Smooth muscle cell (in vitro differentiated cells): ENCODE measurements around the gene AKAP1. TPM values are rescaled to one million over a fixed set of nuclear protein-coding genes. Genes with fewer than 3 reads are reported as not detected.

Experiments used
- DNase-seq: peaks from one replicate; lab custom pipeline; 2025; ENCODE audit not compliant: unreplicated experiment; lab: John Stamatoyannopoulos, UW
- H2AFZ ChIP-seq: fragments of 200-600 bp; sonication (generic); 2 replicates; pipeline ENCODE4 v1.6.0; 2016; ENCODE audit warnings: antibody characterized with exemption, low read depth, mild to moderate bottlenecking
- H3F3A ChIP-seq: fragments of 200-600 bp; sonication (generic); 2 replicates; pipeline ENCODE4 v1.6.0; 2017; ENCODE audit warnings: antibody characterized with exemption, low read depth
- H3K27ac ChIP-seq: fragments of 200-600 bp; sonication (generic); 2 replicates; pipeline ENCODE4 v1.5.1; 2016; ENCODE audit warnings: low read depth, mild to moderate bottlenecking
- H3K27me3 ChIP-seq: fragments of 200-600 bp; sonication (generic); 2 replicates; pipeline ENCODE4 v1.6.1; 2016; ENCODE audit warnings: low read depth, mild to moderate bottlenecking
- H3K36me3 ChIP-seq: fragments of 200-600 bp; sonication (generic); 2 replicates; pipeline ENCODE4 v1.5.1; 2016; ENCODE audit warnings: low read depth
- H3K4me1 ChIP-seq: fragments of 200-600 bp; sonication (generic); 2 replicates; pipeline ENCODE4 v1.5.1; 2016; ENCODE audit warnings: low read depth
- H3K4me2 ChIP-seq: fragments of 200-600 bp; sonication (generic); 2 replicates; pipeline ENCODE4 v1.6.0; 2016; ENCODE audit warnings: mild to moderate bottlenecking
- H3K4me3 ChIP-seq: fragments of 200-600 bp; sonication (generic); 2 replicates; pipeline ENCODE4 v1.5.1; 2016; ENCODE audit warnings: mild to moderate bottlenecking
- H3K79me2 ChIP-seq: fragments of 200-600 bp; sonication (generic); 2 replicates; pipeline ENCODE4 v1.6.0; 2016; ENCODE audit warnings: low read depth, mild to moderate bottlenecking
- H3K9ac ChIP-seq: fragments of 200-600 bp; sonication (generic); 2 replicates; pipeline ENCODE4 v1.6.0; 2016; ENCODE audit warnings: low read depth
- H3K9me3 ChIP-seq: fragments of 200-600 bp; sonication (generic); replicated peaks from 2 replicates; pipeline ENCODE4 v1.5.1; 2016; ENCODE audit warnings: low read depth
- H4K20me1 ChIP-seq: fragments of 200-600 bp; sonication (generic); 2 replicates; pipeline ENCODE4 v1.6.0; 2016; ENCODE audit warnings: low read depth
- CTCF ChIP-seq: fragments of 200-600 bp; sonication (generic); IDR thresholded peaks from 2 replicates; pipeline ENCODE4 v1.5.1; 2017; ENCODE audit warnings: borderline replicate concordance, mild to moderate bottlenecking, antibody characterized with exemption; ENCODE audit not compliant: insufficient read depth, poor library complexity, severe bottlenecking
- WGBS: methylation state at CpG from one replicate; pipeline ENCODE4 v1.1.7; 2016; ENCODE audit warnings: low lambda C conversion rate; 5-methylcytosine and 5-hydroxymethylcytosine counted together
- polyA plus RNA-seq: library from polyadenylated mRNA; unstranded; fragments of >200 nt; fragmentation: Nextera tagmentation; extraction: Ambion mirVana; gene quantifications from 2 replicates; pipeline ENCODE4 v1.2.1, GENCODE V29; 2016
- total RNA-seq: library from RNA; depleted of rRNA; stranded (reverse); fragments of >200 nt; gene quantifications from 2 replicates; pipeline ENCODE4 v1.2.3, GENCODE V29; 2014

The AKAP1 gene
- total and polyA plus RNA-seq, 2 experiments from 2014 or later: 5.8 to 6.2 TPM

DNA sequence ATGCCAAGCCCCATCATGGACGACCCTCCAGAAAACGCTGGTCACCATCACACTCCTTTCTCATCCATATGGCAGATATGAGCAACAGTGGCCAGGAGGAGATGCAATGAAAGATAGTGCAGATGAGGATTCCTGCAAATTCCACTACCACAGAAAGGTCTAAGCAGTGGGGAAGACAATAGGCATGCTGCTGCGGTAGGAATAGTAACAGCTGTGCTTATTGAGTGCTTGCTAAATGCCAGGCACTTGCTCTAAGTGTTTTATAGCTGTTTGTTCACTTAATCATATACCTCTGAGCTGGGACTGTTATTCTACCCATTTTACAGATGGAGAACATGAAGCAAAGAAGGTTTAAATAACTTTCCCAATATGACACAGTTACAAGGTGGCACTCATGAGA is 46.6 kb upstream of the AKAP1 start:
- no peak for TF ChIP-seq CTCF
- Histone ChIP-seq H3K4me3 (no peak overlapping the region), H3K27ac (no peak overlapping the region), H2AFZ (no peak overlapping the region), H3K4me2 (no peak overlapping the region), H3K9me3 (no peaks in the 10 kb centered on the region), H3K36me3 (no peaks in the 10 kb centered on the region), H3K4me1 (no peaks in the 10 kb centered on the region), H3K27me3 (peaks cover 12% of the 10 kb centered on the region), H4K20me1 (no peaks in the 10 kb centered on the region), H3K9ac (no peak overlapping the region), H3K79me2 (no peaks in the 10 kb centered on the region), H3F3A (no peaks in the 10 kb centered on the region)
- 89% methylated on average over 3 of the region's 3 CpGs for WGBS
- DNase-seq: no peak

- no peak for DNase-seq
- no peaks in the 10 kb centered on the region for H3K79me2 ChIP-seq
Measured at GRCh38 chr17:57040571-57040970, 44.5 kb upstream of the AKAP1 start.

DNA sequence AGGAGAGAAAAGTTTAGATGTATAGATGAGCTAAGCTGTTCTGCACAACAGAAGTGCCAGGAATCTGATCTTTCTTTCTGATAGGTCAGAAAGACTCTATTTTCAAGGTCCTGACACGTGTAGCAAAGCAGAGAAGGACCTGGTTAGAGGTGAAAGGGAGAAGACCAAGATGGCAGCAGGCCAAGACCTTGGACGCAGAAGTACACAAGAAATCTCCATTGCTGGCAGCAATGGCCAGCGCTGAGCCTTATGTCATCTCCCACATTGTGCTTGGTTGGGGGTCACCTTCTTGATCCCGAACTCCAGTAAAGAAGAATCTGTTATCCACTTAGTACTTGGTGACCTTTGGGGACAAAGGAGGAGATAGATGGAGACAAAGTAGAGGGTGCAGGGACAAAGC is 41.8 kb upstream of the AKAP1 start:
- no peaks in the 10 kb centered on the region for H3K36me3 ChIP-seq
- H3F3A ChIP-seq: no peaks in the 10 kb centered on the region
- no peak overlapping the region for H2AFZ ChIP-seq
- no peak for DNase-seq
- no peaks in the 10 kb centered on the region for H4K20me1 ChIP-seq
- no peaks in the 10 kb centered on the region for H3K79me2 ChIP-seq
- no peak overlapping the region for H3K27ac ChIP-seq
- no peaks in the 10 kb centered on the region for H3K27me3 ChIP-seq
- H3K4me1 ChIP-seq: no peaks in the 10 kb centered on the region
- no peak for TF ChIP-seq CTCF
- no peak overlapping the region for H3K9ac ChIP-seq
- H3K4me3 ChIP-seq: no peak overlapping the region
- WGBS: 83% methylated on average over 4 of the region's 4 CpGs
- H3K9me3 ChIP-seq: no peaks in the 10 kb centered on the region
- H3K4me2 ChIP-seq: no peak overlapping the region

More at GRCh38 chr17:57040571-57040970, 44.5 kb upstream of the AKAP1 start:
- H2AFZ ChIP-seq: no peak overlapping the region
- no peaks in the 10 kb centered on the region for H3K36me3 ChIP-seq
- H4K20me1 ChIP-seq: no peaks in the 10 kb centered on the region
- peaks cover 12% of the 10 kb centered on the region for H3K27me3 ChIP-seq
- no peaks in the 10 kb centered on the region for H3K9me3 ChIP-seq
- no peak for TF ChIP-seq CTCF
- no peak overlapping the region for H3K4me2 ChIP-seq
- WGBS: 94% methylated on average over 2 of the region's 2 CpGs
- no peak overlapping the region for H3K9ac ChIP-seq
- H3K4me3 ChIP-seq: no peak overlapping the region
- no peaks in the 10 kb centered on the region for H3K4me1 ChIP-seq
- no peak overlapping the region for H3K27ac ChIP-seq
- H3F3A ChIP-seq: no peaks in the 10 kb centered on the region
